Mucosa of descending colon (tissue), 3 donors: ENCODE data around the gene CCDC85C. TPM values are rescaled to one million over a fixed set of nuclear protein-coding genes. Genes with fewer than 3 reads are reported as not detected.

Source experiments
- ATAC-seq: fragments of 200-7000 bp; cut with Tn5 transposase; one replicate; pipeline ENCODE4 v1.9.1; 2020; ENCODE audit warnings: mild to moderate bottlenecking, moderate library complexity
- DNase-seq, 3 donors: peaks; one replicate each; pipeline ENCODE4 v3.0.0-alpha.2; 2020
- H3K36me3 ChIP-seq: fragments of 200-600 bp; one replicate; pipeline ENCODE4 v1.8.0; 2021; ENCODE audit warnings: low read depth, mild to moderate bottlenecking
- H3K4me1 ChIP-seq: fragments of 200-600 bp; one replicate; pipeline ENCODE4 v1.8.0; 2021; ENCODE audit warnings: low read depth, mild to moderate bottlenecking
- H3K4me3 ChIP-seq: fragments of 200-600 bp; one replicate; pipeline ENCODE4 v1.8.0; 2021; ENCODE audit warnings: mild to moderate bottlenecking
- H3K9me3 ChIP-seq: fragments of 200-600 bp; one replicate; pipeline ENCODE4 v1.8.0; 2021; ENCODE audit warnings: mild to moderate bottlenecking
- CTCF ChIP-seq: fragments of 200-600 bp; IDR thresholded peaks from one replicate; pipeline ENCODE4 v1.8.0; 2022; ENCODE audit warnings: antibody characterized with exemption, mild to moderate bottlenecking
- intact Hi-C, 2 donors: fragments of 100-400 bp; cut with DNase I in 1 of 2; cut with micrococcal nuclease in 1 of 2; formaldehyde crosslinking; loops; one replicate each; pipeline versions ENCODE4 v1.11.0 to v1.11.1; 2022; cut with DNase I, micrococcal nuclease
- total RNA-seq, 3 donors: library from RNA; stranded (reverse); fragmentation: NEBNext Ultra II Directional in 2 of 3; extraction: Animal tissue kit (Norgen Biotek cat#: 25700) in 2 of 3; gene quantifications; one replicate each; pipeline versions ENCODE4 v1.2.1 to v1.2.4, GENCODE V29; 2021 to 2023
- donor health status: DM: no; HTN: no; CAD: no; lungs with moderate emphysema.
- donor health status: DM: no; HTN: no; CAD: no.
- donor health status: DM: no; HTN: yes; CAD: no.

CCDC85C gene
- total RNA-seq, 3 donors from 2014 or later: 66.2 to 102 (median 66.2) TPM

GRCh38 chr14:99554184-99554583 is 49.8 kb downstream of the CCDC85C start:
- intact Hi-C loops: no loop called here

GRCh38 chr14:99552572-99553216 is 51.3 kb downstream of the CCDC85C start:
- intact Hi-C loops: no loop called here
- Histone ChIP-seq H3K9me3 (no peaks in the 10 kb centered on the region), H3K36me3 (no peaks in the 10 kb centered on the region), H3K4me1 (peaks cover 36% of the 10 kb centered on the region), H3K4me3 (no peak overlapping the region)
- peak; percentile 90 for ATAC-seq
- no peak for TF ChIP-seq CTCF
- DNase-seq: peak; percentile 84 to 89 (median 86)

More at GRCh38 chr14:99554184-99554583, 49.8 kb downstream of the CCDC85C start:
- DNase-seq (peak; percentile 29 to 47 (median 40)), ATAC-seq (peak; percentile 9)
- peaks cover 36% of the 10 kb centered on the region for H3K4me1 ChIP-seq
- no peaks in the 10 kb centered on the region for H3K9me3 ChIP-seq
- H3K36me3 ChIP-seq: no peaks in the 10 kb centered on the region
- TF ChIP-seq CTCF: no peak
- H3K4me3 ChIP-seq: no peak overlapping the region

GRCh38 chr14:99552021-99552553 is 51.9 kb downstream of the CCDC85C start:
- DNase-seq: no peak
- H3K4me1 ChIP-seq: peaks cover 36% of the 10 kb centered on the region

GRCh38 chr14:99551034-99551922 is 52.7 kb downstream of the CCDC85C start:
- Histone ChIP-seq H3K36me3 (no peaks in the 10 kb centered on the region), H3K4me1 (peaks cover 36% of the 10 kb centered on the region), H3K4me3 (no peak overlapping the region), H3K9me3 (no peaks in the 10 kb centered on the region)
- intact Hi-C loops: no loop called here
- TF ChIP-seq CTCF: no peak
- ATAC-seq (no peak), DNase-seq (no peak)

More at GRCh38 chr14:99552021-99552553, 51.9 kb downstream of the CCDC85C start:
- TF ChIP-seq CTCF: no peak
- Histone ChIP-seq H3K36me3 (no peaks in the 10 kb centered on the region), H3K9me3 (no peaks in the 10 kb centered on the region), H3K4me3 (no peak overlapping the region)
- no peak for ATAC-seq
- intact Hi-C loops: no loop called here

- peaks cover 35% of the 10 kb centered on the region for H3K4me1 ChIP-seq
- intact Hi-C loops: no loop called here
Observed at GRCh38 chr14:99550387-99550992, 53.5 kb downstream of the CCDC85C start.

More at GRCh38 chr14:99550387-99550992, 53.5 kb downstream of the CCDC85C start:
- TF ChIP-seq CTCF: no peak
- DNase-seq (no peak), ATAC-seq (no peak)
- no peaks in the 10 kb centered on the region for H3K9me3 ChIP-seq
- H3K36me3 ChIP-seq: no peaks in the 10 kb centered on the region
- no peak overlapping the region for H3K4me3 ChIP-seq
